ENCODE data around the gene TMEM63C.
A peak's percentile ranks its signal among the peaks of the same experiment; 100 is the strongest.

The TMEM63C gene

GRCh38 chr14:77221241-77221871 lies 39.8 kb downstream of the TMEM63C start:
- H3K18ac ChIP-seq (ENCODE audit: low read length) = no peak overlapping the region
- H2BK120ac ChIP-seq (ENCODE audit: low read depth, low read length) = no peak overlapping the region
- no peak overlapping the region for H4K8ac ChIP-seq (ENCODE audit: low read depth, low read length)
- H3K79me1 ChIP-seq (ENCODE audit: low read length) = no peaks in the 10 kb centered on the region
- H3K9ac ChIP-seq (ENCODE audit: low read length) = no peak overlapping the region
- H3K4me2 ChIP-seq (ENCODE audit: low read length) = no peak overlapping the region
- H3K4me3 ChIP-seq (ENCODE audit: low read length) = no peak overlapping the region
- peaks cover 5% of the 10 kb centered on the region for H3K4me1 ChIP-seq (ENCODE audit: control insufficient read depth, low read depth, low read length)
- no peaks in the 10 kb centered on the region for H3K79me2 ChIP-seq (ENCODE audit: control insufficient read depth, insufficient read depth, low read length)
- DNase-seq = no peak
- H3K4ac ChIP-seq (ENCODE audit: low read depth, low read length) = no peak overlapping the region
- no peak overlapping the region for H2BK15ac ChIP-seq (replicated peaks; ENCODE audit: low read depth)
- no peaks in the 10 kb centered on the region for H3K36me3 ChIP-seq (ENCODE audit: control insufficient read depth, insufficient read depth, low read length)
- no CpG with 5 or more reads among the region's 23 CpGs for WGBS (ENCODE audit: extremely low coverage, insufficient coverage, low lambda C conversion rate)
- no peaks in the 10 kb centered on the region for H3K27me3 ChIP-seq (ENCODE audit: insufficient read depth, low read length, poor library complexity)
- no peak overlapping the region for H3K27ac ChIP-seq (ENCODE audit: low read depth, low read length)
- no peak overlapping the region for H3K23ac ChIP-seq (ENCODE audit: low read length)
- H3K56ac ChIP-seq (ENCODE audit: low read length) = no peak overlapping the region
- H2AK5ac ChIP-seq (ENCODE audit: low read length) = no peak overlapping the region
- H4K5ac ChIP-seq (ENCODE audit: low read length) = no peak overlapping the region
- H2BK5ac ChIP-seq (ENCODE audit: low read length) = no peak overlapping the region

- H3K56ac ChIP-seq (ENCODE audit: low read length) = no peak overlapping the region
- WGBS (ENCODE audit: extremely low coverage, insufficient coverage, low lambda C conversion rate) = no CpG with 5 or more reads among the region's 10 CpGs
- H3K4me1 ChIP-seq (ENCODE audit: control insufficient read depth, low read depth, low read length) = peaks cover 5% of the 10 kb centered on the region
- no peak overlapping the region for H4K5ac ChIP-seq (ENCODE audit: low read length)
- H3K36me3 ChIP-seq (ENCODE audit: control insufficient read depth, insufficient read depth, low read length) = no peaks in the 10 kb centered on the region
- no peak overlapping the region for H2AK5ac ChIP-seq (ENCODE audit: low read length)
- no peak overlapping the region for H3K18ac ChIP-seq (ENCODE audit: low read length)
- peak; percentile 65 for DNase-seq
- H3K4me2 ChIP-seq (ENCODE audit: low read length) = no peak overlapping the region
- H3K4ac ChIP-seq (ENCODE audit: low read depth, low read length) = no peak overlapping the region
- no peak overlapping the region for H3K9ac ChIP-seq (ENCODE audit: low read length)
- H3K27me3 ChIP-seq (ENCODE audit: insufficient read depth, low read length, poor library complexity) = no peaks in the 10 kb centered on the region
- H3K79me1 ChIP-seq (ENCODE audit: low read length) = no peaks in the 10 kb centered on the region
- peak overlapping the region; percentile 66 for H3K23ac ChIP-seq (ENCODE audit: low read length)
- no peak overlapping the region for H2BK120ac ChIP-seq (ENCODE audit: low read depth, low read length)
- H2BK15ac ChIP-seq (replicated peaks; ENCODE audit: low read depth) = no peak overlapping the region
- H3K4me3 ChIP-seq (ENCODE audit: low read length) = no peak overlapping the region
- H4K8ac ChIP-seq (ENCODE audit: low read depth, low read length) = no peak overlapping the region
- no peak overlapping the region for H3K27ac ChIP-seq (ENCODE audit: low read depth, low read length)
- no peak overlapping the region for H2BK5ac ChIP-seq (ENCODE audit: low read length)
- no peaks in the 10 kb centered on the region for H3K79me2 ChIP-seq (ENCODE audit: control insufficient read depth, insufficient read depth, low read length)
Observed at GRCh38 chr14:77222546-77223225, 41.1 kb downstream of the TMEM63C start.

- WGBS (ENCODE audit: extremely low coverage, insufficient coverage, low lambda C conversion rate) = no CpG with 5 or more reads among the region's 4 CpGs
- peaks cover 5% of the 10 kb centered on the region for H3K4me1 ChIP-seq (ENCODE audit: control insufficient read depth, low read depth, low read length)
- H3K4me2 ChIP-seq (ENCODE audit: low read length) = no peak overlapping the region
- no peak overlapping the region for H2BK15ac ChIP-seq (replicated peaks; ENCODE audit: low read depth)
- no peak overlapping the region for H3K4ac ChIP-seq (ENCODE audit: low read depth, low read length)
- no peak overlapping the region for H2BK5ac ChIP-seq (ENCODE audit: low read length)
- DNase-seq = peak; percentile 40
- no peak overlapping the region for H3K18ac ChIP-seq (ENCODE audit: low read length)
- H3K4me3 ChIP-seq (ENCODE audit: low read length) = no peak overlapping the region
- no peak overlapping the region for H2BK120ac ChIP-seq (ENCODE audit: low read depth, low read length)
- no peaks in the 10 kb centered on the region for H3K36me3 ChIP-seq (ENCODE audit: control insufficient read depth, insufficient read depth, low read length)
- H3K79me1 ChIP-seq (ENCODE audit: low read length) = no peaks in the 10 kb centered on the region
- no peaks in the 10 kb centered on the region for H3K79me2 ChIP-seq (ENCODE audit: control insufficient read depth, insufficient read depth, low read length)
- H4K5ac ChIP-seq (ENCODE audit: low read length) = no peak overlapping the region
- H3K56ac ChIP-seq (ENCODE audit: low read length) = no peak overlapping the region
- H4K8ac ChIP-seq (ENCODE audit: low read depth, low read length) = no peak overlapping the region
- no peak overlapping the region for H3K27ac ChIP-seq (ENCODE audit: low read depth, low read length)
- H2AK5ac ChIP-seq (ENCODE audit: low read length) = no peak overlapping the region
- no peak overlapping the region for H3K9ac ChIP-seq (ENCODE audit: low read length)
- H3K23ac ChIP-seq (ENCODE audit: low read length) = no peak overlapping the region
- no peaks in the 10 kb centered on the region for H3K27me3 ChIP-seq (ENCODE audit: insufficient read depth, low read length, poor library complexity)
Observed at GRCh38 chr14:77224212-77224611, 42.6 kb downstream of the TMEM63C start.

GRCh38 chr14:77225254-77225653 lies 43.7 kb downstream of the TMEM63C start:
- Histone ChIP-seq H3K9ac (ENCODE audit: low read length) (no peak overlapping the region), H3K36me3 (ENCODE audit: control insufficient read depth, insufficient read depth, low read length) (no peaks in the 10 kb centered on the region), H4K8ac (ENCODE audit: low read depth, low read length) (no peak overlapping the region), H3K27me3 (ENCODE audit: insufficient read depth, low read length, poor library complexity) (no peaks in the 10 kb centered on the region), H3K56ac (ENCODE audit: low read length) (no peak overlapping the region), H3K79me2 (ENCODE audit: control insufficient read depth, insufficient read depth, low read length) (no peaks in the 10 kb centered on the region), H4K5ac (ENCODE audit: low read length) (no peak overlapping the region), H3K4me1 (ENCODE audit: control insufficient read depth, low read depth, low read length) (peaks cover 5% of the 10 kb centered on the region), H2BK15ac (replicated peaks; ENCODE audit: low read depth) (no peak overlapping the region), H3K23ac (ENCODE audit: low read length) (no peak overlapping the region), H3K27ac (ENCODE audit: low read depth, low read length) (no peak overlapping the region), H3K18ac (ENCODE audit: low read length) (no peak overlapping the region), H3K4me2 (ENCODE audit: low read length) (no peak overlapping the region), H2AK5ac (ENCODE audit: low read length) (no peak overlapping the region), H3K79me1 (ENCODE audit: low read length) (no peaks in the 10 kb centered on the region), H3K4ac (ENCODE audit: low read depth, low read length) (no peak overlapping the region), H2BK120ac (ENCODE audit: low read depth, low read length) (no peak overlapping the region), H2BK5ac (ENCODE audit: low read length) (no peak overlapping the region), H3K4me3 (ENCODE audit: low read length) (no peak overlapping the region)
- DNase-seq = no peak
- WGBS (ENCODE audit: extremely low coverage, insufficient coverage, low lambda C conversion rate) = no CpG with 5 or more reads among the region's 12 CpGs

GRCh38 chr14:77225892-77226557 lies 44.4 kb downstream of the TMEM63C start:
- WGBS (ENCODE audit: extremely low coverage, insufficient coverage, low lambda C conversion rate) = no CpG with 5 or more reads among the region's 14 CpGs

More at GRCh38 chr14:77225892-77226557, 44.4 kb downstream of the TMEM63C start:
- Histone ChIP-seq H3K18ac (ENCODE audit: low read length) (no peak overlapping the region), H2BK15ac (replicated peaks; ENCODE audit: low read depth) (no peak overlapping the region), H2BK5ac (ENCODE audit: low read length) (no peak overlapping the region), H3K4me1 (ENCODE audit: control insufficient read depth, low read depth, low read length) (peaks cover 2% of the 10 kb centered on the region), H2AK5ac (ENCODE audit: low read length) (no peak overlapping the region), H3K79me1 (ENCODE audit: low read length) (no peaks in the 10 kb centered on the region), H3K23ac (ENCODE audit: low read length) (no peak overlapping the region), H3K56ac (ENCODE audit: low read length) (no peak overlapping the region), H2BK120ac (ENCODE audit: low read depth, low read length) (no peak overlapping the region), H3K27ac (ENCODE audit: low read depth, low read length) (no peak overlapping the region), H4K8ac (ENCODE audit: low read depth, low read length) (no peak overlapping the region), H3K79me2 (ENCODE audit: control insufficient read depth, insufficient read depth, low read length) (no peaks in the 10 kb centered on the region), H3K36me3 (ENCODE audit: control insufficient read depth, insufficient read depth, low read length) (no peaks in the 10 kb centered on the region), H3K4me3 (ENCODE audit: low read length) (no peak overlapping the region), H3K27me3 (ENCODE audit: insufficient read depth, low read length, poor library complexity) (no peaks in the 10 kb centered on the region), H4K5ac (ENCODE audit: low read length) (no peak overlapping the region), H3K4ac (ENCODE audit: low read depth, low read length) (no peak overlapping the region), H3K4me2 (ENCODE audit: low read length) (no peak overlapping the region), H3K9ac (ENCODE audit: low read length) (no peak overlapping the region)
- no peak for DNase-seq
